ENCODE results near the gene CDK14.

GRCh38 chr7:90948085-90948484 lies 352.0 kb downstream of the CDK14 start:
- TF ChIP-seq CTCF (IDR thresholded peaks at IDR 0.05), result no peak
- no peak for TF ChIP-seq POLR2A (IDR thresholded peaks at IDR 0.05)

All from heart left ventricle (tissue), 13 donors.